HG02642 (cell line): ENCODE data around the gene FKBP2.

Experiments
- ATAC-seq: cut with Tn5 transposase; IDR thresholded peaks from one replicate; pipeline ENCODE4 v1.9.1; 2021; ENCODE audit warnings: mild to moderate bottlenecking; ENCODE audit not compliant: unreplicated experiment, poor library complexity

The FKBP2 gene

DNA sequence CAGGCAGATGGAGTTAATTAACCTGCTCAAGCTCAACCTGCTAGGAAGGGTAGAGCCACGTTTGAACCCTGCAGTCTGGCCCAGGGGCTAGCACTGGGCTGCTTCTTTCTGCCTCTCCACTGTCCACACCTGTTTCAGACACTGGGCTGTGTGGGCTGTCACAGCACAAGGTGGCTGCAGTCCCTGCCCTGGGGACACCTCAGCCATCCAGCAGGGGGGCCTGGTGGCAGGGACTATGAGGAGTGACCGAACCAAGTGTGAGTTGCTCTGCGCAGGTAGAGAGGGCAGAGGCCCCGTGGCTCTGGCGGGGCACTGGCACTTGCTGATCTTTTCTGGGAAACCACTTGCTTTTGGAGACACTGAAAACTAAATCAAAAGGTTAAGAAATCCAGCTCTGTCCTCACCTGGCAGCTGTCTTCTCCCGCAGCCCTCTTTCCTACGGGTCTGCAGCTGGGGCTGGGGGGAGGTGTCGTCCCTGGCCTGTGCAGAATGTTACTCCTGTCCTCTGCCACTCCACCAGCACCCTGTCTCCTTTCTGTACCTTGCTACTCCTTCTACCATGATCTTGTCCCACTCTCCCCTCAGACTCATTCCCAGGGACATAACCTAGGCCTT lies 37.8 kb downstream of the FKBP2 start:
- ATAC-seq = no peak

- no peak for ATAC-seq
Measured at GRCh38 chr11:64281957-64282770, 41.3 kb downstream of the FKBP2 start.

- ATAC-seq = no peak
Measured at GRCh38 chr11:64283092-64283491, 42.2 kb downstream of the FKBP2 start.

- ATAC-seq = peak; percentile 69
Measured at GRCh38 chr11:64284048-64284961, 43.4 kb downstream of the FKBP2 start, which contains the start of gene BAD. Gene BAD (minus strand): TSS chr11:64284665. CDS start chr11:64284368, 297 bp downstream.

GRCh38 chr11:64284962-64285884 lies 44.3 kb downstream of the FKBP2 start, which contains the start of gene GPR137:
Gene GPR137 (plus strand): TSS chr11:64285848. CDS start chr11:64286525, 677 bp downstream.
- ATAC-seq = peak; percentile 64

DNA sequence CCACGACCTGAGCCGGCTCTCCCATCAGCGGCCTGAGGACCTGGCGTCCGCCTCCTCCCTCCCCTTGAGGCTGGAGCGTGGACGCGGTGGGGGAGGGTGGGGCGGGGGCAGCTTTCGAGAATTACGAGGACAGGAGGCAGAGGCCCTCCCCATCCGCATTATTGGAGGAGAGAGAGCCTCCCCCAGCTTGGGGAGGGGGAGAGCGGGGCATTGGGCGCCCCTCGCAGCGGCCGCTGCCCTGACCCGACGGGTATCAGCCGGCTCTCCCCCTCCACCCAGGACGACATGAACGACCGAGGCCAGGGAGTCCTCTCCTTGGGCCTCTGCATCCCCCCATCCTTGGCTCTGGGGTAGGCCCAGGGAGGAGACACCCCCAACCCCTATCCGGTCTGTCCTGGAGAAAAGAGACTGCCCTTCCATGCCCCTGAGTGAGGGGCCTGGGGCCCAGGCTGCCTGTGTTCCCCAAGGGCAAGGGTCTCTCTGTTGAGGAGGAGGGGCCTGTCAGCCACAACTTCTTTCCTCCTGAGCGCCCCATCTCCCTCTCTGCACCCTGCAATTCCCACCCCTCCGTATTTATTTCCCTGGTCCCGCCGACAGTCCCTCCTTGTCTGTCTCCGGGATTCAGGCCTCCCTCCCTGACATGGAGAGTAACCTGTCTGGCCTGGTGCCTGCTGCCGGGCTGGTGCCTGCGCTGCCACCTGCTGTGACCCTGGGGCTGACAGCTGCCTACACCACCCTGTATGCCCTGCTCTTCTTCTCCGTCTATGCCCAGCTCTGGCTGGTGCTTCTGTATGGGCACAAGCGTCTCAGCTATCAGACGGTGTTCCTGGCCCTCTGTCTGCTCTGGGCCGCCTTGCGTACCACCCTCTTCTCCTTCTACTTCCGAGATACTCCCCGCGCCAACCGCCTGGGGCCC lies 45.2 kb downstream of the FKBP2 start:
- ATAC-seq = peak; percentile 1

- ATAC-seq = no peak
Measured at GRCh38 chr11:64286801-64287159, 45.9 kb downstream of the FKBP2 start.

DNA sequence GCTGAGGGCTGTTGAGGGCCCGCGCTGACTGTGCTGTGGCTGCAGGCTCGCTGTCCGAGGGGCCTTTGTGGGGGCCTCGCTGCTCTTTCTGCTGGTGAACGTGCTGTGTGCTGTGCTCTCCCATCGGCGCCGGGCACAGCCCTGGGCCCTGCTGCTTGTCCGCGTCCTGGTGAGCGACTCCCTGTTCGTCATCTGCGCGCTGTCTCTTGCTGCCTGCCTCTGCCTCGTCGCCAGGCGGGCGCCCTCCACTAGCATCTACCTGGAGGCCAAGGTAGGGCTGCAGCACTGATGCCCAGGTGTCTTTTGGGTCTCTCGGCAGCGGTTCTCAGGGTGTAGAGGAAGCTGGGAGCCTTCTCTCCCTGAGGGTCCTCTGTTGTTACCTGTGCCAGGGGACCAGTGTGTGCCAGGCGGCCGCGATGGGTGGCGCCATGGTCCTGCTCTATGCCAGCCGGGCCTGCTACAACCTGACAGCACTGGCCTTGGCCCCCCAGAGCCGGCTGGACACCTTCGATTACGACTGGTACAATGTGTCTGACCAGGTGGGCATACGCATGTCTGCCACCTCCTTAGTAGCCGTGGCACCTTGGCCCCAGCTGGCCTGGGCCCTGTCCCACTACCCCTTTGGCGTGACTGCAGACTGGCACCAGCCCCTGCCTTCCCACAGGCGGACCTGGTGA lies 46.9 kb downstream of the FKBP2 start:
- no peak for ATAC-seq

DNA sequence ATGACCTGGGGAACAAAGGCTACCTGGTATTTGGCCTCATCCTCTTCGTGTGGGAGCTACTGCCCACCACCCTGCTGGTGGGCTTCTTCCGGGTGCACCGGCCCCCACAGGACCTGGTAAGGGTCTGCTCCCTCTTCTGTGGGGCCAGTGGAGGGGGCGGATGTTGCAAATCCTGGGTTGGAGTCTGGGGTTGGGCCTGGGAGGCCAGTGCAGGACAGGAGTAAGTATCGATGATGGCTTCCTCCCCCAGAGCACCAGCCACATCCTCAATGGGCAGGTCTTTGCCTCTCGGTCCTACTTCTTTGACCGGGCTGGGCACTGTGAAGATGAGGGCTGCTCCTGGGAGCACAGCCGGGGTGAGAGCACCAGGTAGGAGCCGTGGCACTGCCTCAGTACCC lies 47.5 kb downstream of the FKBP2 start:
- no peak for ATAC-seq

- no peak for ATAC-seq
Measured at GRCh38 chr11:64289002-64289564, 48.2 kb downstream of the FKBP2 start.

DNA sequence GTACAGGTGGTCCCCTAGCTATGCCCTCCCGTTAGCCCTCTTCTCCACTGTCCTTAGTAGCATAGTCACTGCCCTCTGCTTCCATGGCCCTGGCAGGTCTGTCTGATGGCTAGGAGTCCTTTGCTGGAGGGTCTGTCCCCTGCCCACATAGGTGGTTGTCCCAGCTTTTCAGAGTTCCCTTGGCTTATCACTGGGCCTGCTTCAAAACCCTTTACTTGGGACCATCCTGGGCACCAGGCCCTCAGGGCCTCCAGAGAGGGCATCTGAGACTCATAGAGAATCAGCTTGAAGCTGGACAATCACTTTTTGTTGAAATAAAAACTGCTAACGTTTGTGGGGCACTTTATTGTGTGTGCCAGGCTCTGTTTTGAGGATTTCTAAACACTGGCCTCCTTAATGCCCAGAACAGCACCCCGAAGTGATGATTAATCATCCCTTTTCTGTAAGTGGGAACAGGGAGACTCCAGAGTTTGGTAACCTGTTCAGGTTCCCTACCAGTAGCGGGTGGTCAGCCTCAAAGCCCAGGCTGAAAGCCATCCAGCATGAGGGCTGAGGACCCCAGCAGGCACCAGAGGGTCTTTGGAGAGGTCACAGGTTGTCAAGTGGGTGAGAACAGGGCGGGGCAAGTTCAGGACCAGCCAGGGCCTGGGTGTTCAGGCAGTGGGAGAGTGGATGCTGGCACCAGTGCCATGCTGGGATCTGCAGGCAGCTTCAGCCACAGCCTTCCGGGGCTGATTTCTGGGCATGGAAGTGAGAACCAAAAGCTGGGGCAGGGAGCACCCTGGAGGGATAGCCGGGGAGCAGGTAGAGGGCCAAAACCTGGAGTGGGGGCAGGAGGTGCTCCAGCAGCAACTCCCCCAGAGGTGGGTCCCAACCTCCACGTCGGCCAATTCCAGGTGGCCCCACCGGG lies 49.7 kb downstream of the FKBP2 start:
- no peak for ATAC-seq

- ATAC-seq = no peak
Measured at GRCh38 chr11:64291262-64291751, 50.4 kb downstream of the FKBP2 start, which contains the start of gene KCNK4. Gene KCNK4 (plus strand): TSS chr11:64291302. CDS start chr11:64293019, 1,717 bp downstream.

DNA sequence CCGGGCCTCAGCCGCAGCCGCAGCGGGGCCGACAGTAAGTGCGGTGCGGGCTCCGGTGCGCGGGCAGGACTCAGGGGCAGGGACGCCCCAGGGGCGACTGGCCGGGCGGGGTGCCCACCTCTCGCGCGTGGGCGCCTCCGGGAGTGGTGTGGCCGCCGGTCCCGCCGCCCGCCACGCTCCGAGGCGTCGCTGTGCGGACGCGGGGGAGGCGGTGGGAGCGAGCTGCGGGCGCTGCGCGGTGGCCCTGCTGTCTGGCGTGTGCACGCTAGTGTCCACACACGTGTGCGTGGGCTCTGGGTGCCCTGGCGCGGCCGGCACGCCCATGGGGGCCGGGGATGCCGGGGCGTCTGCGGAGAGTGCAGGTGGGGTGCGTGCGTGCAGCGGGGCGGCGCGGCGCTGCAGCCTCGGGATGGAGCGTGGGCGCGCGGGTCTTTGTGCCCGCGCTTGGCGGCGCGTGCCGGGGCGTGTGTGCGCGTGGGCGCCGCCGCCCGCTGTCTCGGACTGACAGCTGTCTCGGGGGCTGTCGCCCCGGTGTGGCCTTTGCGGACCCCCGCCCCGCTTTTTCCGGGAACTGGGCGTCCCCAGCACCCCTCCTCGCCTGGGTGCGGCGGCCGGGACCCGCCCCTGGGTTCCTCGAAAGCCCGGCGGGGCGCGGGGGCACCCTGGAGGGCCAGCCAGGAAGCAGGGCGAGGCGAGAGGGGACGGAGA lies 51.0 kb downstream of the FKBP2 start:
- no peak for ATAC-seq

DNA sequence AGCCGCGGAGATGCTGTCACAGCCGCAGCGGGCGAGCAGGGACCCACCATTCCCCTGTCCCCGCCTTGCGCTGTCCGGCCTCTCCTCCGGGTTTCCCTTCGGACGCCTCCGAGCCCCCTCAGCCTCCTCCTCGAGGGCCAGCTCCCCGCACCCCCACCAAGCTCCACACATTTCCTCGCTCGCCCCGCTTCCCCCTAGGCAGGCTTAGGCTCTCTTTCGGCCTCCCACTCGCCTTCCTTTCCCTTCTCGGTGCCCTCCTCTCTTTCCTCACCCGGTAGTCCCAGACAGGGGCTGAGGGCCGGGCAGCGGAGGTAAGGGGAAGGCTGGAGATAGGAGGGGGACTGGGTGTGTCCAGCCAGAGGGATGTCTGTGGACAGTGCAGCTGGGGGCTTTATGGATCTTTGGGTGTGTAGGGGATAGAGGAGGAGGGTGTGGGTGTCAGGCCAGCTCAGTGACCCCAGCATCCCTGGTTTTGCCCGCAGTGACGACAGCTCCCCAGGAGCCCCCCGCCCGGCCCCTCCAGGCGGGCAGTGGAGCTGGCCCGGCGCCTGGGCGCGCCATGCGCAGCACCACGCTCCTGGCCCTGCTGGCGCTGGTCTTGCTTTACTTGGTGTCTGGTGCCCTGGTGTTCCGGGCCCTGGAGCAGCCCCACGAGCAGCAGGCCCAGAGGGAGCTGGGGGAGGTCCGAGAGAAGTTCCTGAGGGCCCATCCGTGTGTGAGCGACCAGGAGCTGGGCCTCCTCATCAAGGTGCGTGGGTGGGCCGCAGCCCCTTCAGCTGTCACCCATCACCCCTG lies 51.8 kb downstream of the FKBP2 start:
- no peak for ATAC-seq
